DMS153 treated with DMSO at 0.1 percent for 48 hours (cell line): ENCODE results near the gene LDLRAD4.

Experiments
- DNase-seq: peaks from one replicate; lab custom pipeline; 2025; ENCODE audit not compliant: unreplicated experiment; lab: John Stamatoyannopoulos, UW

The LDLRAD4 gene

DNA sequence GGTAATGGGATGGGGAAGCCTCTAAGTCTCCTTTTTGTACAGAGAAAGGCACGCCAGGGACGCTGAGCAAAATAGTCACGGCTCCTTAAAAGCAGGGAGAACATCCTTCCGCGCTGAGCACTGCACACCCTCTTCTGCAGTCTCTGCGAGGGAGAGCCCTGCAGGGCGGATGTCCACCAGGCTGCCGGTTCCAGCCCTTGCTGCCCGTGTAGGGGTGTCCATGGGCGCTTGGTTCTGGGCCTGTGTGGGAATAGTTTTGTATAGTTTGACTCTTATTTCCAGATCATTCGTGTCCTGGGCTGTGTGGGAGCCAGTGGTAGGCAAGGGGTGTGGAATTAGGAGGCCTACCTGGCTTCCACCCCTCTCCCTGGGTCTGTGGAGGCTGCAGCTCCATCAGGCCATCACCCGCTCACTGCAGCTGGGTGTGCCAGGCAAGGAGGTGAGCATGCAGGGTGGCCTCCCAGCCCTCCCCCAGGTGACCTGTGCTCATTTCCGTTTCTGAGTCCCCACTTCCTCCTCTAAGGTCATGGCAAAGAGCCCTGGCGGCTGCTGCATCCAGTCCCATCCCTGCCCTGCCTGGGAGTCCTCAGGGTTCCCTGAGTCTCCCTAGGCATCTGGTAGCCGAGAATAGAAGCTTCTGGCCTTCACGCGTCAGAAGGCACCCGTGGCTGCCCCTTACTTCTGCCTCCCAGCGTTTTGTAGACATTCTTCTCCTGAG lies 202.6 kb downstream of the LDLRAD4 start:
- DNase-seq, result no peak

DNA sequence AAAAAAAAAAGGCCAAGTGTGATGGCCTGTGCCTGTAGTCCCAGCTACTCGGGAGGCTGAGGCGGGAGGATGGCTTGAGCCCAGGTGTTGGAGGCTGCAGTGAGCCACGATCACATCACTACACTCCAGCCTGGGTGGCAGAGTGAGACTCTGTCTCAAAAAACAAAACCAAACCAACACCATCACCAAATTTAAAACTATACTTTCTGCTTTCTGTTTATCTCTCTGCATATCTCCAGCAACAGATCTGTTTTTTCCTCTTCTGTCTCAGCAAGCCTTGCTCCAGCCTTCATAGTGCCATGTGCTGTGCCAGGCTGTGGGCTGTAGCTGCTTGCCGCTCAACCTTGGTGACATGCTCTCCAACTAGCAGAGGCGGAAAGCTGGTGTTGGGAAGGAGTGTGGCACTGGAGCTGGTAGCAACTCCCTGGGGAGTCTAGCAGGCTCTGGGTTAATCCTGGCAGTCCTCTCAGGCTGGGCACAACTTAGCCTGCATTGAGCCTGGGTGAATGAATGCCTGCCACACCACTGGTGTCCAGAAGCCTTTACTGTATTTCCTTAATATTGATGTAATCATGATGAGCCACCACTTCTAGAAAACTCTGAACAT lies 204.1 kb downstream of the LDLRAD4 start:
- DNase-seq, result no peak

GRCh38 chr18:13423352-13423751 lies 204.8 kb downstream of the LDLRAD4 start:
- DNase-seq, result no peak

DNA sequence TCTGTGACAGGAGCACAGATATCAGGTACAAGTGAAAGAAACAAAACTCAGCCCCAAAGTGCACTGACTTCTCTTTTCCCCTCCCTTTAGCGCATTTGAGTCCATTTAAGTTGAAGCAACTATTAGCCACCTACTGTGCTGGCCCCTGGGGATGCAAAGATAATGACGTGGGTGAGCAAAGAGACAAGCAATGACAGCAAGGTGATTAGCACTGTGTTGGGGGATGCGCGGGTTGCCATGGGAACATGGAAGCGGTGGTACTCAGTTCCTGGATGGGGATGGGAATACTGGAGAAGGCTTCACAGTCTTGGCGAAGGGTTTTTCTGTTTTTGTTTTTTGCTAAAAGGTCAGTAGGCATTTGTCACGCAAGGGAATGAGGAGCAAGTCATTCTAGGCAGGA lies 205.8 kb downstream of the LDLRAD4 start:
- no peak for DNase-seq

DNA sequence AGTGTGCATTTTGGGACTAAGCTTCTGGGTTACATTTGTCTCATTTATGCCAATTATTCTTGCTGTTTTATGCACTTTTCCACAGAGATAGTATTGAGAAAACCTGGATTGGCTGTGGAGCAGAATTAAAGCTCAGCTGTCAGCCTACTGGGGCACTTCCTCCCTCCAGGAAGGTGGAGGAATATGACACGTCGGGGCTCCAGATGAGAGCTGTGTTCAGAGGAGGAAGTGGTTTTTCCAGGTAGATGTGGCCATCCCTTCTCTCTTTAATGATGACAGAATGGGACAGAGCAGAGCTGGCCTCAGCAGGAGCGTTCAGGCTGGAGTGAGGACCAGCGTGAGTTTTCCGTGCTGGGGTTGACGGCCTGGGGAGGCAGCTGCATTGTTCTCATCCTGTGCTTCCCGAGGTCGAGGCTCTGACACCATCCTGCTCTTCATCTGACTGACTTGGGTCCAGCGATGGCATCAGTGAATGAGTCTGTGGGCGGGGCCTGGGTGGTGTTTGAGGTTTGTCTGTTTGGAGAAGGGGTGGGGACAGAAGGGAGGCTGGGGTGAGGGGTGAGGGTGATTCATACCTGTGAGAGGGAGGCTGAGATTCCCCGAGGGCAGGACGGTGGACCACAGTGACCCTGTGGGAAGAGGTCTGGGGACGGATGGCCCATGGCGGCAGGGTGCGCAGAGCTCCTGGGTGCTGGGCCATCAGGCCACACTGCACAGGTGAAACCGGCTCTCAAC lies 207.0 kb downstream of the LDLRAD4 start:
- no peak for DNase-seq

- no peak for DNase-seq
Observed at GRCh38 chr18:13427354-13427753, 208.8 kb downstream of the LDLRAD4 start.

DNA sequence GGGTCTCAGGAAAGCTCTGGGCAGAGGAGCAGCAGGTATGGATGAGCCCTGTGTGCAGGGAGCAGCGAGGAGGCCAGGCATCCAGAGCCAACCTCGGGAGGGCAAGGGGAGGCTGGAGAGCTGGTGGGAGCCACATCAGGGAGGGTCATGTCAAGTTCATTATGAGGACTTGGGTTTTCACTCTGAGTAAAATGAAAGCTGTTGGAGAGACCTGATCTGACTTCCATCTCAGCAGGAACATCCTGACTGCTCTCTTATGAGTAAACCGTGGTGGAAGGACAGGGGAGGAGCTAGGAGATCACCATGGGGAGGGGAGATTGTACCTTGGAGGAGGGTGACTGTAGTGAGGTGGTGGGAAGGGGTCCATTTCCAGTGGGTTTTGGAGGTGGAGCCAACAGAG lies 209.8 kb downstream of the LDLRAD4 start:
- DNase-seq, result no peak

- DNase-seq, result no peak
Observed at GRCh38 chr18:13429016-13429415, 210.5 kb downstream of the LDLRAD4 start.

- no peak for DNase-seq
Observed at GRCh38 chr18:13429884-13430510, 211.4 kb downstream of the LDLRAD4 start.

DNA sequence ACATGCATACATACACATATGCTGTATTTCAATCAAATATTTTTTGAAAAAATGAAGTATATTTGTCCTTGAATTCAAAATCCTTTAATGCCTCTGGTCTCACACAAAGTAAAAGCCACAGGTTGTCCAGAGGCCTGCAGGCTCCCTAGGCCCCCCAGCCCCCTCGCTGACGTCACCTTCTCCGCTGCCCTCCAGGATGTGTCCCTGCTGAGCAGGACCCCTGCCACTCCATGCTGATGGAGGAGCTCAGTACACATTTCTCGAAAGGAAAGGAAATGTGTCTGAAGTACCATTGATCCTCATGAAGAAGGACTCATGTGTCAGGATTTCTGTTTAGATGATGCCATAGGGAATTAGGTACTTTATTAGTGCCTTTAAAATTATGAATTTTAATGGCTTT lies 212.1 kb downstream of the LDLRAD4 start:
- no peak for DNase-seq

DNA sequence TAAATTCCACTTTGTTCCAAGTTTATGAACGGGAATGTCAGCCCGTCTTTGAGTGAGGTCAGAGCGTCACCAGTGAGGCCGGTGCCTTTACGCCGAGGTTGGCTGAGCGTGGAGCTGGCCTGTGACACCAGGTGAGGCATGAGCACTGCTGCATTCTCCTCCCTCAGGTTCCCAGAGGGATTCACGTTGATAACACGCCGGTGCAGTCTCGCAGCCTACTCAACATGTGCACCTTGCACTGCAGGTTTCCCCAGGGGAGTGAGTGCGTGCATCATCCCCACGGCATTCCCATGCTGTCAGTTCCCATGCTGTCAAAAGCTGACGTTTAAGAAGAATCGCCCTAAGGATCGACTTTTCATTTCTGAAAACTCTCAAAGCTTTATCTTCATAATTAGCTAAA lies 213.3 kb downstream of the LDLRAD4 start:
- no peak for DNase-seq

GRCh38 chr18:13433125-13433524 lies 214.6 kb downstream of the LDLRAD4 start:
- DNase-seq, result no peak

- no peak for DNase-seq
Observed at GRCh38 chr18:13433685-13434084, 215.1 kb downstream of the LDLRAD4 start.

GRCh38 chr18:13434854-13435253 lies 216.3 kb downstream of the LDLRAD4 start:
- DNase-seq, result no peak

DNA sequence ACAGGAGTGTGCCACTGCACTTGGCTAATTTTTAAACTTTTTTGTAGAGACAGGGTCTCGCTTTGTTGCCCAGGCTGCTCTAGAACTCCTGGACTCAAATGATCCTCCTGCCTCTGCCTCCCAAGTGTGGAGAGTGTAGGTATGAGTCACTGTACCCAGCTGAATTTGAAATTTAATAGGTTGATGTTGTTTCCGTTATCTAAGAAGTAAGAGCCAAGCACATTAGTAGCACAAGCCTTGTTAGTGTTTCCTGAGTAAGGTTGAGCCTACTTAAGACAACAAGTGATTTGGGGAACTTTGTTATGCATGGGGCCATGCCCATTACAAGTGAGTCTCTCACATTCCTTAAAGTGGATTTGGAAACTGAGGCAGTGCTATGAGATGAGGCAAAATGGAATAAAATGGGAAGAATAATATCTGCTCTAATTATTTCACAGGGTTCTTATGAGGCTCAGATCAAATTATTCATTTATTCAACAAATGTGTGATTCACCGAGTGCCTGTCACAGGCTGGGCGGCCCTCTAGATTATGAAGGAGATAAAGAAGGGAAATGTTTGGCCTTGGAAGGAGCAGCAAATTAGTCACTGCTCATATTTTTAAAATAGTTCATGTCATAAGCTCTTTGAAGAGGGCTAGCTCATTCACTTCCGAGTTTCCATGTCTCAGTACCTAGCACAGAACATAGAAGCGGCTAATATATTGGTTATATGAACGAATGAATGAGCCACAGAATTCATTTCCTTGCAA lies 217.2 kb downstream of the LDLRAD4 start:
- no peak for DNase-seq

- DNase-seq, result no peak
Observed at GRCh38 chr18:13436576-13436975, 218.0 kb downstream of the LDLRAD4 start.

- DNase-seq, result no peak
Observed at GRCh38 chr18:13437034-13437433, 218.5 kb downstream of the LDLRAD4 start.

GRCh38 chr18:13437796-13438506 lies 219.4 kb downstream of the LDLRAD4 start:
- DNase-seq, result no peak

DNA sequence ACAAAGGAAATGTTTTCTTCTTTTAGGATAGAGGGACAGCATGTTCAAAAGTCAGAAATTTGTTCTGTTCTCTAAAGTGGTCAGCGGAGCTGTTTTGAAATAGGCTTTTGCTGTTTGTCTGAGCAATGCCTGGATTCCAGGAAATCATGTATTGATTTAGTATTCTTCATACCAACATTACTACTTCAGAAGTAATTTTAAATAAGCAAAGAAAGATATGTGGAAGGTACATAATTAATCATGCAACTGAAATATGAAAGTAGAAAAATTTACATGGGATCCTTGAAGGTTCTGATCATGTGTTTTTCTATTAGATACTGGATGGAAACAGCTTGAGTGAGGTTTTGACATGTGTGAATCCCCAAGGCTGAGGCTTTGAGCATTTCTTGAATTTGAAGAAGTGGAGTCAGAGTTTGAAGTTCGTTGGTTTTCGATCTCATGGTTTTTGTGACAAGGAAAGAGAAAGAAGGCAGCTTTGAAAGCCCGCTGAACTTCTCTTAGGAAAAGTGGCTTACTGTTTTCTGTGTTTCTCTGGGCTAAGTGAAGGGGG lies 220.0 kb downstream of the LDLRAD4 start:
- DNase-seq, result no peak

DNA sequence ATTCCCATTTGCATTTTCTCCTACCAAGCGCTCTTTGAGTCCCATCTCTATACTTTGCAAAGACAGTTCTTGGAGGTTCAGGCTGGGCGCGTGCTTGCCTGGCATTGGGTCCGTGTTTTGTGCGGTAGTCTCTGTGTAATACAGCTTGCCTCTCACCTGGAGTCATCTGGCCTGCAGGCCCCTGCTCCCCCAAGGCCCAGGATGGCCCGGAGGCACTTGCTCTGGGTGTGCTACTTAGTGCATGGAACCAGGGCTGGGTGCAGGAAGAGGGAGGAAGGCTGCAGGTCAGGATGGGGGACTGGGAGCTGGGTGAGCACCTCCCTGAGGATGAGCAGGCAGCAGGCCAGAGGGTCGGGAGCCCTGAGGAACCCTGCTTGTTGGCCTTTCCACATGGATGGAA lies 220.9 kb downstream of the LDLRAD4 start:
- no peak for DNase-seq
